Gastroesophageal sphincter (tissue), 4 donors: ENCODE measurements around the gene COLQ. TPM values are rescaled to one million over a fixed set of nuclear protein-coding genes. Genes with fewer than 3 reads are reported as not detected.
"Not testable (repeated sequence)": the region's sequence is repeated elsewhere in the genome, so short reads cannot be mapped to it uniquely, and the experiment has no call there.

Experiments
- ATAC-seq: fragments of 150-250 bp; one replicate; pipeline ENCODE4 v1.9.1; 2016; ENCODE audit warnings: mild to moderate bottlenecking, moderate library complexity
- H3K27ac ChIP-seq, 4 donors: fragments of 200-600 bp; sonication (generic) in 3 of 4; 1 replicate in 3 of 4; 2 replicates in 1 of 4; pipeline ENCODE4 v1.5.1; 2016 to 2019
- H3K27me3 ChIP-seq: fragments of 200-600 bp; sonication (generic); one replicate; pipeline ENCODE4 v1.5.1; 2019
- H3K36me3 ChIP-seq, 2 donors: fragments of 200-600 bp; sonication (generic); one replicate each; pipeline ENCODE4 v1.5.1; 2019; ENCODE audit warnings: control low read depth in 1 of 2
- H3K4me1 ChIP-seq, 3 donors: fragments of 200-600 bp; sonication (generic); 1 replicate in 2 of 3; 2 replicates in 1 of 3; pipeline ENCODE4 v1.5.1; 2016 to 2019; ENCODE audit warnings: control low read depth in 2 of 3
- H3K4me3 ChIP-seq, 2 donors: fragments of 200-600 bp; sonication (generic); one replicate each; pipeline ENCODE4 v1.5.1; 2019; ENCODE audit warnings: mild to moderate bottlenecking in 1 of 2, moderate library complexity in 1 of 2
- H3K9me3 ChIP-seq, 3 donors: fragments of 200-600 bp; sonication (generic); one replicate each; pipeline ENCODE4 v1.5.1; 2017 to 2019; ENCODE audit warnings: control low read depth in 2 of 3
- EP300 ChIP-seq: sonication (generic); formaldehyde crosslinking; IDR thresholded peaks from one replicate; pipeline ENCODE4 v1.6.1; 2017; ENCODE audit warnings: antibody characterized with exemption, mild to moderate bottlenecking
- POLR2A ChIP-seq, 2 donors: fragments of 450-650 bp; IDR thresholded peaks; one replicate each; pipeline ENCODE4 v1.6.1; 2017; ENCODE audit warnings: antibody characterized with exemption in 2 of 2, mild to moderate bottlenecking in 2 of 2, moderate library complexity in 1 of 2
- POLR2AphosphoS5 ChIP-seq: sonication (generic); formaldehyde crosslinking; IDR thresholded peaks from one replicate; pipeline ENCODE4 v1.6.1; 2017; ENCODE audit warnings: antibody characterized with exemption
- WGBS, 2 donors: methylation state at CpG; one replicate each; pipeline ENCODE4 v1.1.5; 2018; ENCODE audit warnings: low coverage in 1 of 2; 5-methylcytosine and 5-hydroxymethylcytosine counted together
- total RNA-seq, 4 donors: library from RNA; depleted of rRNA; stranded (reverse); fragments of >200 nt; gene quantifications; one replicate each; pipeline ENCODE4 v1.1.0, GENCODE V29; 2016
- TF ChIP-seq, protein P1 (sequence below), 4 experiments: fragments of 200-600 bp in 2 of 4; fragments of 450-650 bp in 2 of 4; sonication (generic) in 1 of 4; IDR thresholded peaks; one replicate each; pipeline ENCODE4 v1.5.1; 2017 to 2019; ENCODE audit warnings: antibody characterized with exemption in 4 of 4, mild to moderate bottlenecking in 2 of 4, moderate library complexity in 2 of 4

Gene COLQ
- total RNA-seq, 4 donors from 2014 or later, result 0.57 to 2.7 (median 1.8) TPM

DNA sequence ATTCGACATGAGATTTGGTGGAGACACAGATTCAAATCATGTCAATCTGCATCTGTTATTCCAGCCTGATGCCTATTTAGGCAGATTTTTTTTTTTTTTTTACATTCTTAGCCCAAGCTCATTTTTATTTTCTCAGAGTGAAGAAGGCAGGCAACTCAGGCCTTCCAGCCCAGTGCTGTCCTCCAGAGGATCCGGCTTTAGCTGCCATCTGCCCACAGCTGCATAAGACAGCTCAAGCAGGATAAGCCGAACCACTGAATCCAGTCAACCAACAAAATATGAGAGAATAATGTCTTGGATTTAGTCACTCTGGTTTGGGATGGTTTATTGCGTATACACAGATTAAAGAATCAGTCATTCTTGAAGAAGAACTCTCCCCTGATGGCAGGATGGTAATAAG lies 19.9 kb upstream of the COLQ start:
- WGBS, 2 donors, result 88 to 100% methylated on average over 1 to 4 of the region's 4 CpGs
- no peaks in the 10 kb centered on the region for H3K27me3 ChIP-seq
- no peaks in the 10 kb centered on the region for H3K4me1 ChIP-seq
- H3K27ac ChIP-seq, result no peak overlapping the region
- H3K9me3 ChIP-seq, result no peaks in the 10 kb centered on the region
- no peaks in the 10 kb centered on the region for H3K36me3 ChIP-seq
- TF ChIP-seq POLR2A (IDR thresholded peaks at IDR 0.05) (no peak), POLR2AphosphoS5 (no peak), EP300 (no peak)
- TF ChIP-seq, protein P1, sequence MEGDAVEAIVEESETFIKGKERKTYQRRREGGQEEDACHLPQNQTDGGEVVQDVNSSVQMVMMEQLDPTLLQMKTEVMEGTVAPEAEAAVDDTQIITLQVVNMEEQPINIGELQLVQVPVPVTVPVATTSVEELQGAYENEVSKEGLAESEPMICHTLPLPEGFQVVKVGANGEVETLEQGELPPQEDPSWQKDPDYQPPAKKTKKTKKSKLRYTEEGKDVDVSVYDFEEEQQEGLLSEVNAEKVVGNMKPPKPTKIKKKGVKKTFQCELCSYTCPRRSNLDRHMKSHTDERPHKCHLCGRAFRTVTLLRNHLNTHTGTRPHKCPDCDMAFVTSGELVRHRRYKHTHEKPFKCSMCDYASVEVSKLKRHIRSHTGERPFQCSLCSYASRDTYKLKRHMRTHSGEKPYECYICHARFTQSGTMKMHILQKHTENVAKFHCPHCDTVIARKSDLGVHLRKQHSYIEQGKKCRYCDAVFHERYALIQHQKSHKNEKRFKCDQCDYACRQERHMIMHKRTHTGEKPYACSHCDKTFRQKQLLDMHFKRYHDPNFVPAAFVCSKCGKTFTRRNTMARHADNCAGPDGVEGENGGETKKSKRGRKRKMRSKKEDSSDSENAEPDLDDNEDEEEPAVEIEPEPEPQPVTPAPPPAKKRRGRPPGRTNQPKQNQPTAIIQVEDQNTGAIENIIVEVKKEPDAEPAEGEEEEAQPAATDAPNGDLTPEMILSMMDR (IDR thresholded peaks at IDR 0.05), result no peak
- ATAC-seq, result no peak
- no peak overlapping the region for H3K4me3 ChIP-seq

DNA sequence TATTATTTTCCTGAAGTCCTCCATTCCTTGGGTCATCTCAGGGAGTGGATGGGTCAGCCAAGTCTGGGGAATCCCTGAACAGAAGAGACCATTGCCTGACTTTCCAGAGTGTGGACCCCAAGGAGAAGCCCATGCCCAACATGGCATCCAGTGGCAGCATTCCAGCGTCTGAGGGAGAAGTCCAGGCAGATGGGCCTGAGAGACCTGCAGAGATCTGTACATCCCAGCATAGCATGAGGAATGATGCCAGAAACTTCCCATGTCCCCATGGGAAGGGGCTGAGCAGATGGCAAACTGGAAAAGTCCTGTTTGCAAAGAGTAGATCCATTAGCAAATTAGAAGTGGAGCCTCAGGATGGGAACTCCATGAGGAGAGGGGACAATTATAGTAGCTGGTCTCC lies 17.6 kb upstream of the COLQ start:
- TF ChIP-seq EP300 (no peak), POLR2A (IDR thresholded peaks at IDR 0.05) (no peak), POLR2AphosphoS5 (no peak)
- TF ChIP-seq, protein P1 (IDR thresholded peaks at IDR 0.05), result no peak
- Histone ChIP-seq H3K4me3 (no peak overlapping the region), H3K27ac (no peak overlapping the region), H3K9me3 (no peaks in the 10 kb centered on the region), H3K4me1 (no peaks in the 10 kb centered on the region), H3K27me3 (no peaks in the 10 kb centered on the region), H3K36me3 (peaks cover 0 to 11% of the 10 kb centered on the region in 2 donors)
- no peak for ATAC-seq
- WGBS, 2 donors, result no CpG with 5 or more reads among the region's 1 CpG

DNA sequence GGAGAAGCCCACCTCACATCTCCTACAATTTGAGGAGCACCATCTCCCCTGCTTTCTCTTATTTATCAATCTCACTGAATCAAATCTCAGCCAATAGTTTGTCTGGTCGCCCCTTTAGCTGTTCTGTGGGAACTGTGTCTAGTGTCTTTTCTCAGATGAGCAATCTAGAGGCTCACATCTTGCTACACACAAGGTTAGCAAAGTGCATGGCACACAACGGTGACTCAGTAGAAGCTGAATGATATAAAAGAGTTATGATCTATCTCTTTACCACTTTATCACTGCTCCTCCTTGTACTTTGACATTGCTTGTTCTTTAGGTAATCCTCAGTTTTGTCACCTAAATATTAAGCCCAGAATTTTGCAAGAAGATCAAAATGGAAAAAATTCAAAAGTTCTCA lies 16.8 kb upstream of the COLQ start:
- Histone ChIP-seq H3K4me3 (no peak overlapping the region), H3K27ac (no peak overlapping the region), H3K27me3 (no peaks in the 10 kb centered on the region), H3K4me1 (no peaks in the 10 kb centered on the region), H3K9me3 (no peaks in the 10 kb centered on the region), H3K36me3 (peaks cover 0 to 15% of the 10 kb centered on the region in 2 donors)
- no peak for ATAC-seq
- TF ChIP-seq, protein P1 (IDR thresholded peaks at IDR 0.05), result no peak
- TF ChIP-seq POLR2AphosphoS5 (no peak), POLR2A (IDR thresholded peaks at IDR 0.05) (no peak), EP300 (no peak)
- 91 to 92% methylated on average over 2 of the region's 2 CpGs for WGBS, 2 donors

DNA sequence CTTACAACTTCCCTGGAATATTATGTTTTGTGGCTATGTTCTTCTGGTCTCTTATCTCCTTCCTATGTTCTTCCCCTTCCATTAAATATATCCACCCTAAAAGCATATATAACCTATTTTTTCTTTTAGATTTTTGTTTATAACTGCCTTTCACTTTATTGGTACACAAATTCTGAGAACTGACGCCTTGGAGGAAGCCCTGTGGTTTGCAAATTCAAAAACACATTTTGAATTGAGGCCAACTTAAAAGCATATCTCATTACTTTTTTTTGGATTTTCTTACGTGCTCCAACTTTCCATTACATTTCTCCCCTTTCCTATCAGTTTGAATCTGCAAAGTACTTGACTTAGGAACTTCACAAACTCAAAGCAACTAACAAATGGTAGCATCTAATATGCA lies 15.3 kb upstream of the COLQ start:
- TF ChIP-seq EP300 (no peak), POLR2AphosphoS5 (no peak), POLR2A (IDR thresholded peaks at IDR 0.05) (no peak)
- TF ChIP-seq, protein P1 (IDR thresholded peaks at IDR 0.05), result no peak
- Histone ChIP-seq H3K27me3 (no peaks in the 10 kb centered on the region), H3K4me1 (no peaks in the 10 kb centered on the region), H3K9me3 (no peaks in the 10 kb centered on the region), H3K4me3 (no peak overlapping the region), H3K36me3 (peaks cover 0 to 15% of the 10 kb centered on the region in 2 donors), H3K27ac (no peak overlapping the region)
- ATAC-seq, result no peak
- WGBS, 2 donors, result 32 to 44% methylated on average over 2 of the region's 2 CpGs

DNA sequence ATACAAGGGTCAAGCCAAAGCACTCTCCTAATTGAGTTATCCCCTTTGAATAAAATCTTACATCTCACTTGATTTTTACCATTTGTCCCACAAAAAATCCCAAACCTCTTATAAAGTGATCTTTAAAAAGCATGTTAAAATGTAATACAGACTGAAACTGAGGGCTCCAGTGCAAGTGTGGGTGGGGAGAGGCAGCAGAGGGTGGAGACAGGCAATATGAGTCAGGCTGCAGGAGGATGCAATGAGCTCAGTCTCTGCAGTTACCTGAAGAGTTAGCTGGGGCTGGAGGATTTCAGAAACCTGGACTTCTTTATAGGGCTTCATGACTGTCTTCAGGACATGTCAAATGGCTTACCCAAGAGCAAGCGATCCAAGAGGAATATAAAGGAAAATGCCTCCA lies 14.2 kb upstream of the COLQ start:
- H3K4me1 ChIP-seq, result no peaks in the 10 kb centered on the region
- no peaks in the 10 kb centered on the region for H3K27me3 ChIP-seq
- WGBS, 2 donors, result 100% methylated on average over 1 of the region's 1 CpG
- no peak for TF ChIP-seq POLR2AphosphoS5
- no peak for TF ChIP-seq POLR2A (IDR thresholded peaks at IDR 0.05)
- no peak overlapping the region for H3K4me3 ChIP-seq
- peaks cover 0 to 15% of the 10 kb centered on the region in 2 donors for H3K36me3 ChIP-seq
- no peaks in the 10 kb centered on the region for H3K9me3 ChIP-seq
- no peak for ATAC-seq
- no peak overlapping the region for H3K27ac ChIP-seq

DNA sequence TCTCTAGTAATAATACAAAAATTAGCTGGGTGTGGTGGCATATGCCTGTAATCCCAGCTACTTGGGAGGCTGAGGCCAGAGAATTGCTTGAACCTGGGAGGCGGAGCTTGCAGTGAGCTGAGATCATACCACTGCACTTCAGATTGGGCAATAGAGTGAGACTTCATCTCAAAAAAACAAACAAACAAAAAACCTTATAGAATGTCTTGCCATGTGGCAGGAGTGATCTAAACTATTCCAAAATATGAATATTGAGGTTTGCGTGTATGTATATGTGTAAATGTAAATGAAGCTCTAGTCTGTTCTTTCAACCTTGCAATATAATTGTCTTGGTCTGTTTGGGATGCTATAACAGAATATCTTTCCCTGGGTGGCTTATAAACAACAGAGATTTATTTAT lies 11.1 kb upstream of the COLQ start:
- 100% methylated on average over 1 of the region's 2 CpGs for WGBS, 2 donors
- H3K4me1 ChIP-seq, H3K27me3 ChIP-seq, H3K27ac ChIP-seq, H3K4me3 ChIP-seq, H3K9me3 ChIP-seq, ATAC-seq: not testable (repeated sequence)
- peaks cover 0 to 15% of the 10 kb centered on the region in 2 donors for H3K36me3 ChIP-seq
